Left ventricle myocardium inferior (tissue), 1 donor: Measurements from ENCODE around the gene PTPRCAP. TPM values are rescaled to one million over a fixed set of nuclear protein-coding genes. Genes with fewer than 3 reads are reported as not detected.

Experiments
- DNase-seq: peaks from one replicate; pipeline ENCODE4 v3.0.0-alpha.2; 2020
- H3K27ac ChIP-seq: fragments of 200-600 bp; replicated peaks from 2 replicates; pipeline ENCODE4 v1.8.0; 2021
- H3K27me3 ChIP-seq: fragments of 200-600 bp; 2 replicates; pipeline ENCODE4 v1.8.0; 2021; ENCODE audit warnings: low read depth
- H3K36me3 ChIP-seq: fragments of 200-600 bp; 2 replicates; pipeline ENCODE4 v1.8.0; 2021
- H3K4me1 ChIP-seq: fragments of 200-600 bp; 2 replicates; pipeline ENCODE4 v1.8.0; 2021
- H3K4me3 ChIP-seq: fragments of 200-600 bp; 2 replicates; pipeline ENCODE4 v1.8.0; 2021; ENCODE audit warnings: mild to moderate bottlenecking, moderate library complexity
- H3K9me3 ChIP-seq: fragments of 200-600 bp; replicated peaks from 2 replicates; pipeline ENCODE4 v1.8.0; 2021
- intact Hi-C: fragments of 100-400 bp; cut with micrococcal nuclease; formaldehyde crosslinking; loops from one replicate; pipeline ENCODE4 v1.11.0; 2022
- total RNA-seq: library from RNA; stranded (reverse); fragmentation: NEBNext Ultra II Directional; extraction: Animal tissue kit (Norgen Biotek cat#: 25700); gene quantifications from one replicate; pipeline ENCODE4 v1.2.1, GENCODE V29; 2021
- TF ChIP-seq, protein P1 (sequence below): fragments of 200-600 bp; IDR thresholded peaks from 2 replicates; pipeline ENCODE4 v1.8.0; 2021; ENCODE audit warnings: antibody characterized with exemption, mild to moderate bottlenecking, borderline replicate concordance
- donor health status: DM: no; HTN: yes; CAD: no; lungs with severe emphysema.

Gene PTPRCAP
- total RNA-seq, 1 donor from 2014 or later = 0.60 TPM

DNA sequence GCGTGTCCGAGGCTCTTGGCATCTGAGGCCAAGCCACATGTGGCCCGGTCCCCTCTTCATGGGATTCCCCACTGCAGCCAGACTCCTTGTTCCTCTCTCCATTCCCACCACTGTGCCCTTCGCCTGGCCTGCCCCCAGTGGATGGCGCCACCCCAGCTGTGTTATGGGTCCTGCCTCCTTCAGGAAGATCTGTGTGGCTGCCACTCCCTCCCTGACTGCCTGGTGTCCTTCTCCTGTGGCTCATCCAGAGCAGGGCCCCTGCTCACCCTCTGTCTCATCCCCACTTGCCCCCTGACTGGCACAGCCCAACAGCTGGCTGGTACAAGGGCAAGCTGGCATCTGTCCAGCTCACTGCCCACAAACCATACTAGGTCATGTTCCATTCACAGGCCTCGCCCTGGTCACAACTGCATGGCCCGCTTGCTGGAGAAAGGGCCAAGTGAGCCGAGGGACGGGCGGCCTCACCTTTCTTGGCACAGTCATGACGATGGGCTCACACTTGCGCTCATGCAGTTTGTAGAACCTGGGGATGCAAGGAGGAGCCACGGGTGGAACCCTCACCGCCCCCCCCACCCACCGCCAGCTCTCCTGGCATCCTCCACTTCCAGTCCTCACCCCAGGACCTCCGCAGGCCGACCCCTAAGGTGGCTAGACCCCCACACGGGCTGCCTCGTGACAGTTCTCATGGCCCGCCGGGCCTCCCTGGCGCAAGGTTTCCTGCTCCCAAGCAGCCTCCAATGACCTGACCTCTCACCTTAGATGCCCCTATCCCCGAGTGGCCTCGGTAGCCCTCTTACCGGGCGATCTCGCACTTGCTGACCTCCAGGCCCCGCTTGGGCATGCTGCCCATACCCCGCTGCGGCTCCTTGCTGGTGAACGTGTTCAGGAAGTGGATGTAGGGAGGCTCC, 2.1 kb upstream of the PTPRCAP start:
- Histone ChIP-seq H3K36me3 (peaks cover 44% of the 10 kb centered on the region), H3K27ac (peak overlapping the region; percentile 57), H3K4me3 (no peak overlapping the region), H3K27me3 (no peaks in the 10 kb centered on the region), H3K4me1 (peaks cover 71% of the 10 kb centered on the region), H3K9me3 (no peaks in the 10 kb centered on the region)
- no peak for DNase-seq
- TF ChIP-seq, protein P1, sequence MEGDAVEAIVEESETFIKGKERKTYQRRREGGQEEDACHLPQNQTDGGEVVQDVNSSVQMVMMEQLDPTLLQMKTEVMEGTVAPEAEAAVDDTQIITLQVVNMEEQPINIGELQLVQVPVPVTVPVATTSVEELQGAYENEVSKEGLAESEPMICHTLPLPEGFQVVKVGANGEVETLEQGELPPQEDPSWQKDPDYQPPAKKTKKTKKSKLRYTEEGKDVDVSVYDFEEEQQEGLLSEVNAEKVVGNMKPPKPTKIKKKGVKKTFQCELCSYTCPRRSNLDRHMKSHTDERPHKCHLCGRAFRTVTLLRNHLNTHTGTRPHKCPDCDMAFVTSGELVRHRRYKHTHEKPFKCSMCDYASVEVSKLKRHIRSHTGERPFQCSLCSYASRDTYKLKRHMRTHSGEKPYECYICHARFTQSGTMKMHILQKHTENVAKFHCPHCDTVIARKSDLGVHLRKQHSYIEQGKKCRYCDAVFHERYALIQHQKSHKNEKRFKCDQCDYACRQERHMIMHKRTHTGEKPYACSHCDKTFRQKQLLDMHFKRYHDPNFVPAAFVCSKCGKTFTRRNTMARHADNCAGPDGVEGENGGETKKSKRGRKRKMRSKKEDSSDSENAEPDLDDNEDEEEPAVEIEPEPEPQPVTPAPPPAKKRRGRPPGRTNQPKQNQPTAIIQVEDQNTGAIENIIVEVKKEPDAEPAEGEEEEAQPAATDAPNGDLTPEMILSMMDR = no peak
- intact Hi-C loops = no loop called here

DNA sequence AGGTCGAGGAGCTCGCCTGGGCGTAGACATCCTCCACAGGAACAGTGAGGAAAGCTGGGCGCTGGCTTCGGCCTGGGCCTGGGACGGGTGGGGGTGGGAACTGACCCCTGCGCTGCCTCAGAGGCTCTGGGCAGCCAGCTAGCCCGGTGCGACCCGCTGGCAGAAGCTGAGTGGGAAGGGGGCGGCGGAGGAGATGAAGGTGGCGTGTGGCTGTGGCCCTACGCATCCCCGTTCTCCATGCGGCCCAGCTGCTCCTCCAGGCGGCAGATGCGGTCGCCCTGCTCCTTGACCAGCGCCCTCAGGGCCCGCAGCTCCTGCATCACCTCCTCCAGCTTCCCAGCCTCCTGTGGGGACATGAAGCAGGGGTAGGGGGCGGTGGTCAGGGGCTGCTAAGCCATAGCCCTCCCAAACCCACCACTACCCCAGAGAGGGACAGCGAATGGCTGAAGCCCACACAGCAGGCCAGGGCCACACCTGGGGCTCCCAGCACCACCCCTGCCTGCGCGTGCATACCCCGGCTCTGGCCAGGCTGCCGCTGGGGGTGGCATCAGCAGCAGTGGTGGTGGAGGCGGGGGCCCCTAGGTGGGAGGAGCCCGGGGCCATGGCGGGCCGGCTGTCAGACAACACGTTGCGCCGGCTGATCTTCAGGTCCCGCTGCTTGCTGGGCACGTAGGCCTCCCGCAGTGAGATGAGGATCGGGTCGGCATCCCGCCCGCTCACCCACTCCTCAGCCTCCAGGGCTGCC, 848 bp upstream of the PTPRCAP start:
- H3K27ac ChIP-seq = no peak overlapping the region
- H3K36me3 ChIP-seq = peaks cover 56% of the 10 kb centered on the region
- DNase-seq = no peak
- no peaks in the 10 kb centered on the region for H3K9me3 ChIP-seq
- TF ChIP-seq, protein P1 = no peak
- peaks cover 62% of the 10 kb centered on the region for H3K4me1 ChIP-seq
- intact Hi-C loops = no loop called here
- H3K4me3 ChIP-seq = no peak overlapping the region
- no peaks in the 10 kb centered on the region for H3K27me3 ChIP-seq

DNA sequence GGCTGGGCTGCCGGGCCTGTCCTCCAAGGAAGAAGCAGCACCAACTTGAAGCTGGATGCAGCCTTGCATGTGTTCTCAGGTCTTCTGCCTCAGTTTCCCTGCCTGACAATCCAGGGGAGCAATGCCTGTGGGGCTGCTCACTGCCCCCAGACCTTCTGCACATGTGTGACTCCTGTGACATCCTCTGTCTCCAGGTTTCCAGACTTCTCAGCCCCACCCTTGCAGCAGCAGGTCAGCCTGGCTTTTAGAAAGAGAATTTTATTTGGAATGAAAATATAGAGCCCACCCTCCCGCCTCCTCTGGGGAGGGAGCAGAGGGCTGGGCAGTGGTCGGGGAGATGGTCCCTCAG, 301 bp upstream of the PTPRCAP start:
- H3K27me3 ChIP-seq = no peaks in the 10 kb centered on the region
- DNase-seq = no peak
- H3K27ac ChIP-seq = peak overlapping the region; percentile 38
- intact Hi-C loops = no loop called here
- H3K4me3 ChIP-seq = no peak overlapping the region
- H3K9me3 ChIP-seq = no peaks in the 10 kb centered on the region
- H3K4me1 ChIP-seq = peaks cover 57% of the 10 kb centered on the region
- TF ChIP-seq, protein P1 = no peak
- H3K36me3 ChIP-seq = peaks cover 62% of the 10 kb centered on the region

DNA sequence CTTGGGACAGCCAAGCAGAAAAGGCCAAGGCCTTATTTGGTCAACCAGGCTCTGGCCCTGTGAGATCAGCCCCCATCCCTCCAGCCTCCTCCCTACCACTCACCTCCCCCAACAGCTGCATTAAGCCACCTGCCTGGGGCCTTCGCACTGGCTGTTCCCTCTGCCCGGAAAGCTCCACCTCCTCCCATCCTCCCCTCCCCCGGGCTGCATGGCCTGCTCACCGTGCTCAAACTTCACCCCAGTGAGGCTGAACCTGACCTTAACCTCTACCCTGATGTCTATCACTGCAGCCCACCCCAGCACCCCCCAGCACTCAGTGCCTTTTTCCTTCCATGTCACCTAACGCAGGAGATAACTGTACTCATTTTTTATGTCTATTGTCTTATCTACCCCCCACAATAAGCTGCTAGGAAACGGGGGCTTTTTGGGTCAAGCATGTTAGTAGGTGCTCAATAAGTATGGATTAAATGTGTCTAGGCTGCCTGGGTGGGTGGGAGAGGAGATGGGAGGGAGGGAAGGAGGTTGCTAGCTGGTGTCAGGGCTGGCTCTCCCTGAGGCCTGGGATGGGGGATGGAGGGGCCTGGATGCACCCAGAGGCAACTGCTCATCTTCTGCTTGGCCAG, 912 bp downstream of the PTPRCAP start:
- Histone ChIP-seq H3K27me3 (no peaks in the 10 kb centered on the region), H3K9me3 (no peaks in the 10 kb centered on the region), H3K36me3 (peaks cover 70% of the 10 kb centered on the region), H3K4me1 (peaks cover 45% of the 10 kb centered on the region), H3K27ac (peak overlapping the region; percentile 38), H3K4me3 (no peak overlapping the region)
- intact Hi-C loops = no loop called here
- no peak for DNase-seq
- TF ChIP-seq, protein P1 = no peak

DNA sequence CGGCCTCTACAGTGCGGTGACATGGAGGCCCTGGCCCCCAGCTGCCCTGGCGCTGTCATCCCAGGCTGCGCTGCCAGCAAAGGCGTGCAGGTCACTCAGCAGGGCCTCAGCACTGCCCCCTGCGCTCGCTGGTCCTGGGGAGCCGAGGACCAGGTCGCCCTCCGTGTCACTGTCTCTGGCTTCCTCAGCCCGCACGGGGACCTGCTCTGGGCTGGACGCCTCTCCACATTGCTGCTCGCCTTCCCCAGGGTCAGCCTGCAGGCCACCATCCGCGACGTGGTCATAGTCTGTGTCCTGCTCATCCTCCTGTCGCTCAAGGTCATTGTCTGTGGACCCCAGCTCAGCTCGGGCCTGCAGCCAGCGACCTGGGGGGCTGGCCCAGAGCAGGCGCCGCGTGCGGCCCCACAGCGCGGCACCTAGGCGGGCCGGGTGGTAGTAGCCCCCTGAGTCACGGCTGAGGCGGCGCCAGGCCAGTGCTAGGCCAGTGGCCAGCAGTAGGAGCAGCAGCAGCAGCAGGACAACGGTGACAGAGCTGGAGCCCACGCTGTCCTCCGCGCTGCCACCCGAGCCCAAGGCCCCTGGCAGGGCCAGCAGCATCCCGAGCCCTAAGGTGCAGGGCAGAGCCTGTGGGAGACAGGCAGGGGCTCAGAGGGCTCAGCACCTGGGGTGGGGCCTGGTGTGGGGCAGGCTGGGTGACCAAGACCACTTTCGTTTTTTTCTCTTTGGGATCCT, 1.6 kb downstream of the PTPRCAP start:
- H3K36me3 ChIP-seq = peaks cover 70% of the 10 kb centered on the region
- TF ChIP-seq, protein P1 = no peak
- H3K27me3 ChIP-seq = no peaks in the 10 kb centered on the region
- intact Hi-C loops = no loop called here
- peak overlapping the region; percentile 40 for H3K27ac ChIP-seq
- DNase-seq = no peak
- H3K9me3 ChIP-seq = no peaks in the 10 kb centered on the region
- H3K4me3 ChIP-seq = no peak overlapping the region
- peaks cover 38% of the 10 kb centered on the region for H3K4me1 ChIP-seq
